HG03457 (cell line): ENCODE data around the gene RALGPS1.

ENCODE experiments used
- ATAC-seq: cut with Tn5 transposase; IDR thresholded peaks from one replicate; pipeline ENCODE4 v1.9.1; 2021; ENCODE audit warnings: moderate number of reproducible peaks; ENCODE audit not compliant: unreplicated experiment

RALGPS1 gene

GRCh38 chr9:127116088-127116726, 201.6 kb downstream of the RALGPS1 start:
- ATAC-seq, result no peak

DNA sequence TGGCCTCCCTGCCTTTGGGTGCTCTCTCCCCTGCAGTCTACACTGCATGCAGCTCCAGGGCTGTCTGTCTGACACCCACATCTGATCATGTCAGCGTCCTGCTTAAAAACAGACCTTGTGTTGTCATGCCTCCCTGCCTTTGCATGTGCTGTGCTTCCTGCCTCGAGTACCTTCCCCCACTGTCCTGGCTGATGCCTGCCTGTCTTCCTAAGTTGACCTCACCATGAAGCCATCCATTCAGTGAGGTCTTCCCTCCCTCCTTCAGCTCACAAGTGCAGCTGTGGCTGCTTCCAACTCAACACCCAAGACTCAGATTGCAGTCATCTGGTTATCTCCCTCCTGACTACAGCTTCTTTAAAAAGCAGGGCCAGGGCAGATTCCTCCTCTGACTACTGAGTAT, 202.4 kb downstream of the RALGPS1 start:
- no peak for ATAC-seq

DNA sequence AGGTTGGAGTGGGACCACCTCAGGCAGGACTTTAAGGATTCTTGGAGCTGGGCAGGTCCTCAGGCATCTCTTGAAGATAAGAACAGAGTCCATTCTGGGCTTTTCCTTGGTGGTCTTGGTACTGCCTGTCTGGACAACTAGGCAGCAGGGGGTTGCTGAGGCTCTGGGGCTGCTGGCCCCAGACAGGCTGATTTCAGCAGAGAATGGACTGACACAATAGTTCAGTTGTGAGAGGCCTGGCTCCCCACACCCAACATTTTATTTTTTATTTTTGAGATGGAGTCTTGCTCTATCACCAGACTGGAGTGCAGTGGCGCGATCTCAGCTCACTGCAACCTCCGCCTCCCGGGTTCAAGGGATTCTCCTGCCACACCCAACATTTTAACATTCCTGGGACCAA, 203.2 kb downstream of the RALGPS1 start:
- no peak for ATAC-seq

DNA sequence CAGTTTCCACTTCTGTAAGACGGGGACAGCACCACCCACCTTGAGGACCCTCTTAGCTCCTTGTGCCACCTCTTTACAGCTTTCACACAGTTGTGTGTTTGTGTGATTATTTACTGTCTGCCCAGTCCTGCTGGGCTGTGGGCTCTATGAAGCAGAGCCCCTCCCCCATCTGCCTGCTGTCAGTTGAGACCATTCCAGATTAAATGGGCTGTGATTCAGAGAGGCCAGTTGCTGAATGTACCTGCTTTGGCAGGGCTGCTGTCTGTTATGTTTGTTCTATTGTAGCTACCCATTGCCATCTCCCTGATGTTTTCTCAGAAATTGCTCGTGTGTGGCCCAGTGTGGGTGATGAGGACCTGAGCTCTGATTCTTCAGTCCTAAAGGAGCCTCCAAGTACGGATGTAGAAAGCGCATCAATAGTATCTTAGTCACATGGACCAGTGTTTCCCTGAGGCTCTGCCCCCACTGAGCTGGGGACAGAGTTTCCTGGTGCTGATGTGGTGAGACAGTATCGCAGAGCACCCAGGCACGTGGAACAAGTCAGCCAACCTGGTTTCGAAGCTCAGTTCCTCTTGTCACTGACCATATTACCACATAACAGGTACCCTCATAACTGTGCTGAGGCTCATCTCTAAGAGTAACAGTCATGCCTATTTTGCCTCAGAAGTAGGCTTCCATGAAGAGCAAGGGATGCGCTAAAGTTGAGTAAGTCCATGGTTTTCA, 204.2 kb downstream of the RALGPS1 start:
- ATAC-seq, result no peak

DNA sequence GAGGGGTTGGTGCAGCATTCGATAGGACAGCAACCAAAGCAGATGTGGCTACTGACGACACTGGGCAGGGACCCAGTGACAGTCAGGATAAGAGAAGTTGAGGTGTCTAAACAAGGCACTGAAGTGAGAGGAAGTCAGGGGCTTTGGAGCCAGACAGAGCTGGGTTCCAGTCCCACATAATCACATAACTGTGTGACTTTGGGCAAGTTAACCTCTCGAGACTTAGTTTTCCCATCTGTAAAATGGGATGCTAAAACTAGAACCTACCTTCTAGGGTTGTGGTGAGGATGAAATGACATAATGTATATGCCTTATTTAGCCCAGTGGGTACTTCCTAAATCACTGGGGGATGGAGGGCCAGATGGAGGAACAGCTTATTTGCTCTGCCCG, 204.7 kb downstream of the RALGPS1 start:
- ATAC-seq, result no peak

DNA sequence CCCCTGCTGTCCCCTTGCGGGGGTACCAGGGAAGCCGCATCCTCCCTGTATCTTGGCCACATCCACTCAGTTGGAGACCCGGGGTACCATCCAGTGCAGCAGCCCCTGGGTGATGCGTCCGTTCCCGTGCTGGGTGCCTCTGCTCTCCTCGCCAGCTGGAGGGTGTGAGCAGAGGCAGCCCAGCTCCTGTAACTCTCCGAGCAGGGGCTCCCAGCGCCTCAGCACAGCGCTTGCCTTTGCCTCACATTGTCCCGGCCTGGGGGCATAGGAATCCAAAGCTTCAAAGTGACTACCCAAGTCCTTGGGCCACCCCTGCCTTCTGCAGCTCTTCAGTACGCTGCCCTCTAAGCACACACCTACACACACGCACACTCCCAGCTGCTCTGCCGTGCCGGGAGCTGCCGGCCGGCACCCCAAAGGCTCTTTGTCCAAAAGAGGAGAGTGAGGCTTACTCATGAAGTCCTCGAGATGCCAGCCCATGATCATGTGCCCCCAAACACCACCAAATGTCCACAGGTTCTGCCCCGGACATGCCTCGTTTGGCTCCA, 207.1 kb downstream of the RALGPS1 start:
- no peak for ATAC-seq

DNA sequence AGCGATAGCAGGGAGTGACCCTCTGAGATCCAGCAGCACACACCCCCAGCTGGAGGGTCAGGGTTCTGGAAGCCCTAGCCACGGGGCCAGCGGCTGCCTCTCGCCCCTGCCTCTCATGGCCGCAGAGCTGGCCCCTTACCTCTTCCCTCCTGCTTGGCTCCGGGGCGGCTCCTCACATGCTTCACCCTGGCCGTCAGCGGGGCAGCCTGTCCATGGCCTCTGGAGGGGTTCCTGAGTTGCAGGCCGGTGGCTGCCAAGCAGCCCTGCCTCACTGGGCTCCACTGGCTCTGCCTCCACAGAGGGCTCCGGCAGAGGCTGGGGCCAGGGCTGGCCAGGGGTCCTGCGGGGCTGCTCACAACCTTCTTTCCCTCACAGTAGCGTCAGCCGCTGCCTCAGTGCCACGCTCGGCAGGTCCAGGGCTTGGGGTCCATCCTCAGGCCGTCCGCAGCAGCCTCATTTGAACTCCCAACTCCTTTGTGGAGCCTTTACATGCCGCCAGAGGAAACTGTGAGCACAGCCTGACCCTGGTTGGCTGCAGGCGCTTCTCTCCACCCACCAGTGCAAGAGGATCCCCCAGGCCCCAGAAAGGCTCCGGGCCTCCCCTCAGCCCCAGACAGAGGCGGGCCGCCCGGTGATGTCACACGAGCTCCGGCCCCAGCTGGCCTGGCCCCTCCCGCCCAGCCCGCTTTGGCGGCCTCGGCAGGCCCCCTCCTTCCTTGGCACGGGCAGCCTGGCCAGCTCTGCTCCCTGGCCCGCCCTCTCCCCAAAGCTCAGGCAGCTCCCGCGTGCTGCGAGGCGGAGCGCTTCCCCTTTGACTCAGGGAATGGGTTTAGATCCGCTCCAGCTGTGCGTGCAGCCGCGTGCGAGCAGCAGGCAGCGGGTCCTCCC, 207.8 kb downstream of the RALGPS1 start, which contains the start of gene ANGPTL2:
ANGPTL2 (minus strand) TSS at position 460 of the 888 bp plus-strand sequence. CDS start 13,904 bp downstream, outside the sequence.
- ATAC-seq, result no peak

GRCh38 chr9:127123064-127123890, 208.7 kb downstream of the RALGPS1 start:
- ATAC-seq, result no peak

GRCh38 chr9:127124111-127124531, 209.5 kb downstream of the RALGPS1 start:
- ATAC-seq, result no peak

GRCh38 chr9:127124792-127125191, 210.2 kb downstream of the RALGPS1 start:
- no peak for ATAC-seq

DNA sequence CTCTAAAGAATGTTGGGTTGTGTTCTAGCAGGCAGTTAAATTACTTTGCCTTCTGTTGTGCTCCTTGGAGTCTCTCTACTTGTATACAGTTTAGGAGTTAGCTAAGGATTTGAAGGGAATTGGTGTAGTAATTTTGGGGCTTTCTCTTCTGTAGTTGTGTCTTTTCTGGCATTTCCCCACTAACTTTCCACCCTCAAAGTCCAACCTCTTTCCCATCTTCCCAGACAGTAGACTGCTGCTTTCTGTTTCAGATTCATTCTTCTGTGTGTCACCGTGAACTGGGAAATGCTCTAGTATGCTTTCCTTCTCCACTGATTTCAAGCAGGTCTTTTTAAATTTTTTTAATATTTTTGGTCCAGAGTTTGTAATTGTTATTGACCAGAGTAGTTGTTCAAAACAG, 212.4 kb downstream of the RALGPS1 start:
- no peak for ATAC-seq

DNA sequence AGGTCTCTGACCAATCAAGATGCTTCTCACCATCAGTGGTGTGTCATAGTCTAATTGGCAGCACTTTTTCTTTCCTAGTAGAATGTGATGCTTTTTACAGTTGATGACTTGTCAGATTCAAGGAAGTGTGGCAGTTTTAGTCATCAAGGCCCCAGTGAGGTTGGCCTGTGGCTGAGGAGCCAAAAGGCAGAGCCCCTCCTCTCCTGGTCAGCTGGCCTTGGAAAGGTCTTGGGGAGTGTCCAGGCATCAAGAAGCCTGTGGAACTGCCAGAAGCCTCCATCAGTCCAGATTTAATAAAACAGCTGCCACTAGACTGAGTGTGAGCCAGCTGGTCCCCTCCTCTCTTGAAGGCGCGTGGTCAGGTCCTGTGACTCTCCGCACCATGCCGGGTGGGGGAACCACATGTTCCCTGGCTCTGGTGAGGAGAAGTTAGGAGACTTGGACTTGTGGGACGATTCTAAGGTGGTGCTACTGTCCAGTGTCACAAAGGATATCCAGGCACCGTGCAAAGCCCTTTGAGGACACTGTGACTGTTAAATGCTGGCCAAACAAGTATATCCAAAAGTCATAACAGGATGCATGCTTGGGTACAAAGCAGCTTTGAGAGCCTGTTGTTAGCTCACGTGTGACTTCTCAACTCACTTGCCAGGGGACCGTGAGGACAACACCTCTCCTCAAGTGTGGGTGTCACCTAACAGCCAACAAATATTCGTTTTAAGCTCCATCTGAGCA, 213.9 kb downstream of the RALGPS1 start:
- ATAC-seq, result no peak

DNA sequence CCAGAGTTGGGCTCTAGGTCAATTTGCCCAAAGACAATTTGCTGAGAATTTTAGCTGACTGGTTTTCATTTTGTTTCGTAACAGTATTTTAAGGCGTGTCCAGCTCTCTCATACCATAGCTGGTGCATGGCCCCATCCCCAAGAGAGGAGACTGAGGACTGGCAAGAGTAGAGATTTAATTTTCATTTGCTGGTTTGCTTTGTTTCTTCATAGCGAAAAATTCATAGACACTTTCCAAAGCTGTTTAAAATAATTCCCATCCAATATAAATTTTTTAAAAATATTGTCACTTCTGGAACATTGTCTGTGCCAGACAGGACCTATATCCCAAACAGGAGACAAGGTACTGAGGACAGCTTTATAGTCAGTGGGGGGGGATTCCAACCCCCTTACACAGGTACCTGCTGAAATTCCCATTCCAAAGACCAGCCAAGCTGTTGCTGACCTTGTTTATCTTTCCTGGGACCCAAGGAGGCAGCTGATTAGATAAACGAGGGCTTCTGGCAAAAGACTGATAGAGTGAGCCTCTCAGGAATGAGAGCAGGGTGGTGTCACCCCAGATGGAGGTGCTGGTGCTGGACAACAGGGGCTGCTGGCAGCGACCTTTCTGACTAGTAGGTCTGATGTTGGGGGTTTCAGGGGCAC, 214.6 kb downstream of the RALGPS1 start:
- ATAC-seq, result no peak

DNA sequence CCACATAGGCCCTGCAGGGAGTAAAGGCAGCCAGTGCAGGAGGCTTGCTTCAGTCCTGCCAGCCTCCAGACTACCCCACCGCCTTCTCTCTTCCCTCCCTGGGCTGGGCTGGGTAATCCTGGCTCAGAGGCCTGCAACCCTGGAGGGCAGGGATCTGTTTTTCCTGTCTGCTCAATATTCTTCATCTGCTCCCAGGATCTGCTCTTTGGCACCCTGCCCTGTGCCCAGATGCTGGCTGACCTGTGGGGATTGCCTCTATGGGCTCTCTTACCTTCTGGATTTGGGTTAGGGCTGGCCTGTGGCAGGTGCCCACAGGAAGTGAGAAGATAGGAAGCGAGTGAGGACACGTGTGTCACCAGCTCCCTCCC, 215.1 kb downstream of the RALGPS1 start:
- no peak for ATAC-seq

DNA sequence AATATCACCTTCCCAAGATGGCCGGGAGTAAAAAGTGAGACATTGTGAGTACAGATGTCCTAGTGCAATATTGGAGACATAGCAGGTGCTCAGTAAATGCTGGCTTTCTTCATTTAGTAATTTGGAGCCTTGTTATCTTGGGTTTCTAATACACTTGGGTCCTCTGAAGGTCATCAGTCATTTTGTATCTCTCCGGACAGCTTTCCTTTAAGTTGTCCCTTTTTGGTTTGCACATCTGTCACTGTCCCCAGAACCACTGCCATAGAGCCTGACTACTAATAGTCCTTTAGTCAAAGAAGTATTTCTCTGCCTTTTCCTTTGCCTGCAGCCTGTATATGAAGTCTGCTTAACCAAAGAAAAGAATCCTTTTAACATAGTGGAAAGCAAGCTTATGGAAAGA, 215.7 kb downstream of the RALGPS1 start:
- ATAC-seq, result no peak

GRCh38 chr9:127130661-127131538, 216.3 kb downstream of the RALGPS1 start:
- ATAC-seq, result no peak

- ATAC-seq, result no peak
Observed at GRCh38 chr9:127131871-127132270, 217.3 kb downstream of the RALGPS1 start.

GRCh38 chr9:127132375-127132774, 217.8 kb downstream of the RALGPS1 start:
- no peak for ATAC-seq
